K562 (cell line): ENCODE results near the gene C1orf174. TPM values are rescaled to one million over a fixed set of nuclear protein-coding genes. Genes with fewer than 3 reads are reported as not detected.

ENCODE experiments used
- ARID4B ChIP-seq: sonication (generic); formaldehyde crosslinking; IDR thresholded peaks from 2 replicates; pipeline ENCODE4 v1.8.0; 2022; ENCODE audit warnings: mild to moderate bottlenecking, missing genetic modification reagents
- BHLHE40 ChIP-seq: IDR thresholded peaks from 2 replicates; pipeline ENCODE4 v1.6.1; 2011; ENCODE audit warnings: low read length, improper control_type of control experiment
- CHD1 ChIP-seq: fragments of 200-600 bp; sonication (generic); IDR thresholded peaks from one replicate; pipeline ENCODE4 v1.6.1; 2012; ENCODE audit warnings: mild to moderate bottlenecking, moderate library complexity, low read length, inconsistent platforms
- EGR1 ChIP-seq: fragments of 450-650 bp; conservative IDR thresholded peaks from 2 replicates; pipeline ENCODE4 v1.6.1; 2017; ENCODE audit warnings: mild to moderate bottlenecking
- MTA1 ChIP-seq: fragments of 450-650 bp; IDR thresholded peaks from 2 replicates; pipeline ENCODE4 v1.6.1; 2017; ENCODE audit warnings: borderline replicate concordance
- NFE2 ChIP-seq: IDR thresholded peaks from 2 replicates; pipeline ENCODE4 v1.6.1; 2014; ENCODE audit warnings: antibody characterized with exemption, low read depth
- NFYB ChIP-seq: IDR thresholded peaks from 2 replicates; pipeline ENCODE4 v1.6.1; 2011; ENCODE audit warnings: mild to moderate bottlenecking, moderate library complexity; ENCODE audit not compliant: insufficient read length; ENCODE audit errors: extremely low read depth
- NR2C2 ChIP-seq, 2 experiments: fragments of 200-800 bp in 1 of 2; sonication (Bioruptor generic) in 1 of 2; sonication (generic) in 1 of 2; formaldehyde crosslinking in 1 of 2; IDR thresholded peaks; 2 replicates each; pipeline versions ENCODE4 v1.6.1 to v1.8.0; 2016 to 2022; ENCODE audit warnings: mild to moderate bottlenecking in 1 of 2, missing compliant biosample characterization in 1 of 2, missing genetic modification characterization in 1 of 2, missing genetic modification reagents in 1 of 2
- RAD21 ChIP-seq, 2 experiments: fragments of 250-450 bp in 1 of 2; fragments of 450-650 bp in 1 of 2; sonication (Bioruptor Pico) in 1 of 2; formaldehyde crosslinking in 1 of 2; IDR thresholded peaks in 1 of 2; conservative IDR thresholded peaks in 1 of 2; 2 replicates each; pipeline versions ENCODE4 v1.4.0 to v1.8.0; 2020 to 2022; ENCODE audit warnings: mild to moderate bottlenecking in 2 of 2, moderate library complexity in 1 of 2
- RBBP5 ChIP-seq: fragments of 200-600 bp; sonication (generic); IDR thresholded peaks from 2 replicates; pipeline ENCODE4 v1.6.1; 2012; ENCODE audit warnings: borderline replicate concordance, mild to moderate bottlenecking, low read length, control low read depth, inconsistent platforms; ENCODE audit not compliant: insufficient read depth, poor library complexity, severe bottlenecking
- SMARCE1 ChIP-seq: fragments of 450-650 bp; IDR thresholded peaks from 2 replicates; pipeline ENCODE4 v1.7.1; 2016; ENCODE audit warnings: mild to moderate bottlenecking
- STAG1 ChIP-seq: sonication (generic); formaldehyde crosslinking; IDR thresholded peaks from 2 replicates; pipeline ENCODE4 v1.5.0; 2020; ENCODE audit warnings: missing genetic modification reagents, borderline replicate concordance
- THAP12 ChIP-seq: fragments of 250-450 bp; sonication (Bioruptor Pico); IDR thresholded peaks from 2 replicates; pipeline ENCODE4 v1.9.0; 2021; ENCODE audit warnings: mild to moderate bottlenecking, inconsistent platforms
- TSC22D4 ChIP-seq: fragments of 450-650 bp; IDR thresholded peaks from 2 replicates; pipeline ENCODE4 v1.6.1; 2016; ENCODE audit warnings: missing genetic modification characterization, missing biosample characterization, control low read depth
- ZNF232 ChIP-seq: sonication (generic); formaldehyde crosslinking; IDR thresholded peaks from 2 replicates; pipeline ENCODE4 v1.8.0; 2022; ENCODE audit warnings: mild to moderate bottlenecking, missing genetic modification reagents
- ZNF444 ChIP-seq: fragments of 250-450 bp; sonication (Bioruptor Pico); IDR thresholded peaks from 2 replicates; pipeline ENCODE4 v1.4.0; 2020; ENCODE audit warnings: mild to moderate bottlenecking, moderate library complexity
- ZNF766 ChIP-seq: fragments of 200-800 bp; sonication (Bioruptor generic); conservative IDR thresholded peaks from 2 replicates; pipeline ENCODE4 v1.6.1; 2016; ENCODE audit warnings: missing genetic modification characterization, missing compliant biosample characterization
- ZNF780A ChIP-seq: fragments of 250-450 bp; sonication (Bioruptor Pico); IDR thresholded peaks from 2 replicates; pipeline ENCODE4 v1.5.0; 2021; ENCODE audit warnings: mild to moderate bottlenecking
- polyA plus RNA-seq, 8 experiments: library from polyadenylated mRNA; depleted of rRNA in 4 of 8; stranded (reverse) in 5 of 8; unstranded in 3 of 8; fragments of >200 nt; fragmentation: Nextera tagmentation in 2 of 8; fragmentation: Illumina TruSeq in 1 of 8; extraction: Ambion mirVana in 2 of 8; extraction: Trizol in 1 of 8; gene quantifications; 2 replicates each; pipeline versions ENCODE4 v1.2.1 to v1.2.3, GENCODE V29; 2011 to 2014; ENCODE audit warnings: inconsistent platforms in 1 of 8, missing spikeins in 1 of 8
- total RNA-seq, 7 experiments: library from RNA; depleted of rRNA in 6 of 7; stranded (reverse); fragments of >200 nt in 6 of 7; fragmentation: Illumina TruSeq in 2 of 7; extraction: Trizol in 2 of 7; gene quantifications; 2 replicates each; pipeline versions ENCODE4 v1.2.1 to v1.2.3, GENCODE V29; 2011 to 2021; ENCODE audit warnings: low replicate concordance in 1 of 7
- TF ChIP-seq, protein P1 (sequence below): sonication (generic); formaldehyde crosslinking; IDR thresholded peaks from 2 replicates; pipeline ENCODE4 v1.8.1; 2023; ENCODE audit warnings: mild to moderate bottlenecking, missing genetic modification reagents, moderate library complexity

Gene C1orf174
- total and polyA plus RNA-seq, 9 of the 15 experiments (the other 6 are each of a cell fraction or from before 2014, with no cell fraction given) = 38.5 to 64.9 (median 45.4) TPM

DNA sequence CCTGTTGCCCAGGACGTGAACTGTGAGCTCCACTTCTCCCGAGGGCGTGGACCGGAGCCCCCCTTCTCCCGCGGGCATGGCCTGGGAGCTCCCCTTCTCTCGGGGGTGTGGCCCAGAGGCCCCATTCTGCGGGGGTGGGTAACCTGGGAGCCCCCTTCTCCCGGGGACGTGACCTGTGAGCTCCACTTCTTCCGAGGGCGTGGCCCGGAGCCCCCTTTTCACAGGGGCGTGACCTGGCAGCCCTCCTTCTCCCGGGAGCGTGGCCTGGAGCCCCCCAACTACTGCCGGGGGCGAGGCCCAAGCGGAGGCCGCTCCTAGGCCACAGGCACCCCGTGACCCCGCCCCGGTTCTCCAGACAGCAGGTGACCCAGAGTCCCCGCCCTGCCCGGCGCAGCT is 320 bp downstream of the C1orf174 start (continued):
- peak; percentile 49; the same call in 1 of the 2 replicates for TF ChIP-seq BHLHE40
- TF ChIP-seq TSC22D4 (tag) = no peak
- TF ChIP-seq SMARCE1 = peak; percentile 31; the same call in 1 of the 2 replicates
- TF ChIP-seq EGR1 = peak; percentile 89
- TF ChIP-seq, protein P1, sequence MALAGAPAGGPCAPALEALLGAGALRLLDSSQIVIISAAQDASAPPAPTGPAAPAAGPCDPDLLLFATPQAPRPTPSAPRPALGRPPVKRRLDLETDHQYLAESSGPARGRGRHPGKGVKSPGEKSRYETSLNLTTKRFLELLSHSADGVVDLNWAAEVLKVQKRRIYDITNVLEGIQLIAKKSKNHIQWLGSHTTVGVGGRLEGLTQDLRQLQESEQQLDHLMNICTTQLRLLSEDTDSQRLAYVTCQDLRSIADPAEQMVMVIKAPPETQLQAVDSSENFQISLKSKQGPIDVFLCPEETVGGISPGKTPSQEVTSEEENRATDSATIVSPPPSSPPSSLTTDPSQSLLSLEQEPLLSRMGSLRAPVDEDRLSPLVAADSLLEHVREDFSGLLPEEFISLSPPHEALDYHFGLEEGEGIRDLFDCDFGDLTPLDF (CRISPR knock-in tag) = peak; percentile 17; the same call in 1 of the 2 replicates
- TF ChIP-seq THAP12 (CRISPR knock-in tag) = peak; percentile 81
- no peak for TF ChIP-seq NR2C2 (CRISPR knock-in tag; IDR thresholded peaks at IDR 0.05)
- TF ChIP-seq NR2C2 (tag; IDR thresholded peaks at IDR 0.05) = no peak
- TF ChIP-seq ARID4B = peak; percentile 65; the same call in 1 of the 2 replicates
- peak; percentile 82 for TF ChIP-seq ZNF232 (CRISPR knock-in tag)
- no peak for TF ChIP-seq ZNF766
- no peak for TF ChIP-seq NFE2
- TF ChIP-seq ZNF444 (CRISPR knock-in tag) = no peak
- TF ChIP-seq RAD21 (CRISPR knock-in tag; conservative IDR thresholded peaks at IDR 0.05 in 1 of 2, IDR thresholded peaks at IDR 0.05 in 1 of 2) = peak in 1 of 2 experiments; percentile 25; a peak in 2 of 4 replicates
- peak; percentile 26 for TF ChIP-seq CHD1
- TF ChIP-seq NFYB = no peak
- TF ChIP-seq RBBP5 = peak; percentile 73
- no peak for TF ChIP-seq STAG1
- 0 out of 2 replicates have a peak, but pooled peaks have one; percentile 26 for TF ChIP-seq MTA1
- no peak for TF ChIP-seq ZNF780A
